ENCODE measurements around the gene HELLS. TPM values are rescaled to one million over a fixed set of nuclear protein-coding genes. Genes with fewer than 3 reads are reported as not detected.
A peak's percentile ranks its signal among the peaks of the same experiment; 100 is the strongest.

The HELLS gene
- total and polyA plus RNA-seq, 2 donors (not counting 3 experiments of a cell fraction or from before 2014, with no cell fraction given): 24.7 to 85.5 TPM

DNA sequence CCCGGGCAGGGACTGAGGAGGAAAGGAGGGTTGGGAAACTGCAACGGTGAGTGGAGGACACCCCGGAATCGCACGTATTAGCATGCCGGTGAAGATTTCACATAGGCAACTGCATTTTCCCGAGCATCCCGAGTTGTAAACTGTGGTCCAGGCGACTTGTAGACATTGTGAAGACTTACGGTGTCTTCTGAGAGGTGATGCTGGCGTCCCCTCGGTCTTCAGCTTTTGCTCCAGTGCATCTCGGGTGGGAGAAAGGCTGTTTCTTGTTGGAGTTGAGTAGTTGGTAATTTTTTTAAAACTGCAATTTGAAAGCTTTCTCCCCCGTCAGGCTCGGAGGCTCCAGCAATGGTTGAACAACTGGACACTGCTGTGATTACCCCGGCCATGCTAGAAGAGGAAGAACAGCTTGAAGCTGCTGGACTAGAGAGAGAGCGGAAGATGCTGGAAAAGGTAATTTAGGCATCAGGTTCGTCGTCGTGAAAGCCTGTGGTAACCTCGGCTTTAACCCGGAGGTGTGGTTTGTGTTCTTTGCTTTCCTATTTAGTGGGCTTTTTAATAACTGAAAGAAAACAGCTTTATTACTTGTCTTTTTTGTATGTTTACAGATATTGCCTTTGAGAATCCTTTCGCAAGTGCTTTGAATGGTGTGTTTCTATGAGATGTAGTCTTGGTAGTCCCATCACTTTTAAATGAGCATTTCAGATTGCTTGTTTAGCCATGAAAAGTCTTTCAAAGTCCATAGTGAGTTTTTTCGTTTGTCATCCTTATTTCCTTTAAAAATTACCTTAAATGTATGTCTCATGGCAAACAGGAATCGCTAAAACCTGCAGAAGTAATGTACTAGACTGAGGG lies 687 bp downstream of the HELLS start:
- Histone ChIP-seq H3K27me3 (ENCODE audit: control insufficient read depth in 2 of 2, insufficient read depth in 2 of 2, low read length in 2 of 2) (no peaks in the 10 kb centered on the region), H3K36me3 (ENCODE audit: control insufficient read depth in 2 of 2, extremely low read depth in 1 of 2, insufficient read depth in 2 of 2, low read length in 2 of 2) (no peaks in the 10 kb centered on the region), H3K4me3 (replicated peaks in 1 of 3; ENCODE audit: insufficient read depth in 1 of 3, low read depth in 1 of 3, low read length in 3 of 3) (peak overlapping the region; percentile 84 to 88 (median 86)), H2AFZ (ENCODE audit: low read depth, low read length) (peak overlapping the region; percentile 89), H3K79me2 (ENCODE audit: control insufficient read depth, insufficient read depth, low read length) (peaks cover 45% of the 10 kb centered on the region), H3K4me2 (ENCODE audit: insufficient read depth, low read length) (peak overlapping the region; percentile 81), H3K9me1 (replicated peaks; ENCODE audit: control insufficient read depth, extremely low read depth, insufficient read depth, low read length) (no peaks in the 10 kb centered on the region), H3K9ac (replicated peaks; ENCODE audit: extremely low read depth, insufficient read depth, low read length) (peak overlapping the region; percentile 93), H4K20me1 (replicated peaks; ENCODE audit: control insufficient read depth, extremely low read depth, insufficient read depth, low read length) (no peaks in the 10 kb centered on the region), H3K27ac (ENCODE audit: insufficient read depth, low read depth, low read length) (peak overlapping the region; percentile 40), H3K9me3 (replicated peaks; ENCODE audit: control insufficient read depth, insufficient read depth, low read length) (no peaks in the 10 kb centered on the region), H3K4me1 (ENCODE audit: control insufficient read depth, extremely low read depth, insufficient read depth, low read length) (peaks cover 19% of the 10 kb centered on the region)
- intact Hi-C loops (cut with micrococcal nuclease) (loop anchor here (5.0 to 10.0 kb wide), 2 partner anchors 184 to 841 kb away; partner anchors contain the start of genes FRA10AC1 and NOC3L), dilution Hi-C loops (cut with MboI; ENCODE audit: extremely low pct_ligation_motif_present, low sequenced_read_pairs) (no loop called here)
- DNase-seq (ENCODE audit: low read depth, low spot score) (peak; percentile 65), FAIRE-seq (peak; percentile 67)
- ChIA-PET CTCF (interaction anchor here (0.6 to 1.3 kb wide), 4 partner anchors 9 to 102 kb away, joined by 3 to 6 read pairs (median 4); no protein-coding TSS in a partner anchor), POLR2A (interaction anchor here (1.4 kb wide), 1 partner anchor 143 kb away, joined by 3 read pairs; no protein-coding TSS in a partner anchor)
- TSS peak; percentile 41 for BruUV-seq (replicated peaks)
- TF ChIP-seq POLR2A (IDR thresholded peaks at IDR 0.05; ENCODE audit: low read depth, low read length): no peak
- TF ChIP-seq JUN (IDR thresholded peaks at IDR 0.05; ENCODE audit: borderline replicate concordance, insufficient read depth, insufficient read length, low read depth): no peak
- TF ChIP-seq GATA2 (IDR thresholded peaks at IDR 0.05; ENCODE audit: insufficient read depth, insufficient read length, low read depth, low read length): no peak
- no peak for TF ChIP-seq EZH2 (IDR thresholded peaks at IDR 0.05; ENCODE audit: borderline replicate concordance, low read depth, low read length, severe bottlenecking)
- TF ChIP-seq FOS (IDR thresholded peaks at IDR 0.05; ENCODE audit: borderline replicate concordance, insufficient read depth, low read length): no peak
- TF ChIP-seq, protein P1, sequence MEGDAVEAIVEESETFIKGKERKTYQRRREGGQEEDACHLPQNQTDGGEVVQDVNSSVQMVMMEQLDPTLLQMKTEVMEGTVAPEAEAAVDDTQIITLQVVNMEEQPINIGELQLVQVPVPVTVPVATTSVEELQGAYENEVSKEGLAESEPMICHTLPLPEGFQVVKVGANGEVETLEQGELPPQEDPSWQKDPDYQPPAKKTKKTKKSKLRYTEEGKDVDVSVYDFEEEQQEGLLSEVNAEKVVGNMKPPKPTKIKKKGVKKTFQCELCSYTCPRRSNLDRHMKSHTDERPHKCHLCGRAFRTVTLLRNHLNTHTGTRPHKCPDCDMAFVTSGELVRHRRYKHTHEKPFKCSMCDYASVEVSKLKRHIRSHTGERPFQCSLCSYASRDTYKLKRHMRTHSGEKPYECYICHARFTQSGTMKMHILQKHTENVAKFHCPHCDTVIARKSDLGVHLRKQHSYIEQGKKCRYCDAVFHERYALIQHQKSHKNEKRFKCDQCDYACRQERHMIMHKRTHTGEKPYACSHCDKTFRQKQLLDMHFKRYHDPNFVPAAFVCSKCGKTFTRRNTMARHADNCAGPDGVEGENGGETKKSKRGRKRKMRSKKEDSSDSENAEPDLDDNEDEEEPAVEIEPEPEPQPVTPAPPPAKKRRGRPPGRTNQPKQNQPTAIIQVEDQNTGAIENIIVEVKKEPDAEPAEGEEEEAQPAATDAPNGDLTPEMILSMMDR (IDR thresholded peaks at IDR 0.05; ENCODE audit: extremely low read depth in 1 of 2, insufficient read depth in 1 of 2, low read depth in 1 of 2, low read length in 2 of 2): no peak
- TF ChIP-seq POLR2AphosphoS5 (IDR thresholded peaks at IDR 0.05; ENCODE audit: insufficient read depth, low read depth, low read length): no peak
- TF ChIP-seq, protein P2, sequence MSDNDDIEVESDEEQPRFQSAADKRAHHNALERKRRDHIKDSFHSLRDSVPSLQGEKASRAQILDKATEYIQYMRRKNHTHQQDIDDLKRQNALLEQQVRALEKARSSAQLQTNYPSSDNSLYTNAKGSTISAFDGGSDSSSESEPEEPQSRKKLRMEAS (IDR thresholded peaks at IDR 0.05; ENCODE audit: insufficient read depth, insufficient read length): no peak
- no peak for TF ChIP-seq MYC (IDR thresholded peaks at IDR 0.05; ENCODE audit: low read depth, low read length)

Data from endothelial cell of umbilical vein (primary cell).